Keratinocyte (primary cell): ENCODE results near the gene MTUS2. TPM values are rescaled to one million over a fixed set of nuclear protein-coding genes. Genes with fewer than 3 reads are reported as not detected.

ENCODE experiments used
- DNase-seq: peaks from one replicate; pipeline ENCODE4 v3.0.0-alpha.2; 2011; ENCODE audit warnings: low read depth, missing footprints, low spot score
- FAIRE-seq: peaks from 2 replicates; lab custom pipeline; 2011; peaks lifted over from hg19 to GRCh38; lab: Jason Lieb, UNC
- H2AFZ ChIP-seq: 2 replicates; pipeline ENCODE4 v1.6.0; 2012; ENCODE audit warnings: low read length, control low read depth, inconsistent platforms; ENCODE audit not compliant: control insufficient read depth
- H3K27ac ChIP-seq: 2 replicates; pipeline ENCODE4 v1.5.1; 2011; ENCODE audit warnings: low read length; ENCODE audit not compliant: control insufficient read depth, insufficient read depth
- H3K27me3 ChIP-seq: 3 replicates; pipeline ENCODE4 v1.6.0; 2011; ENCODE audit warnings: low read length; ENCODE audit not compliant: control insufficient read depth, insufficient read depth; ENCODE audit errors: extremely low read depth
- H3K36me3 ChIP-seq, 2 experiments: 2 replicates in 1 of 2; 3 replicates in 1 of 2; pipeline ENCODE4 v1.5.1; 2011; ENCODE audit warnings: low read length in 2 of 2, mild to moderate bottlenecking in 1 of 2; ENCODE audit not compliant: control insufficient read depth in 2 of 2, insufficient read depth in 2 of 2; ENCODE audit errors: extremely low read depth in 1 of 2
- H3K4me1 ChIP-seq: 3 replicates; pipeline ENCODE4 v1.5.1; 2011; ENCODE audit warnings: low read length; ENCODE audit not compliant: control insufficient read depth, insufficient read depth; ENCODE audit errors: extremely low read depth
- H3K4me2 ChIP-seq: 3 replicates; pipeline ENCODE4 v1.6.0; 2011; ENCODE audit warnings: low read depth, low read length; ENCODE audit not compliant: control insufficient read depth, insufficient read depth; ENCODE audit errors: extremely low read depth
- H3K4me3 ChIP-seq, 3 experiments: fragments of 200-600 bp in 1 of 3; sonication (generic) in 1 of 3; 2 replicates in 2 of 3; 3 replicates in 1 of 3; pipeline ENCODE4 v1.5.1; 2011 to 2016; ENCODE audit warnings: low read length in 3 of 3, mild to moderate bottlenecking in 3 of 3, control low read depth in 2 of 3, inconsistent platforms in 1 of 3, low read depth in 1 of 3, mixed read lengths in 1 of 3, mixed run types in 1 of 3, moderate library complexity in 1 of 3; ENCODE audit not compliant: control insufficient read depth in 2 of 3, insufficient read depth in 2 of 3; ENCODE audit errors: extremely low read depth in 1 of 3
- H3K79me2 ChIP-seq: 2 replicates; pipeline ENCODE4 v1.6.0; 2012; ENCODE audit warnings: low read length; ENCODE audit not compliant: control insufficient read depth, insufficient read depth
- H3K9ac ChIP-seq: 3 replicates; pipeline ENCODE4 v1.6.0; 2011; ENCODE audit warnings: low read length; ENCODE audit not compliant: control insufficient read depth, insufficient read depth; ENCODE audit errors: extremely low read depth
- H3K9me1 ChIP-seq: 3 replicates; pipeline ENCODE4 v1.6.0; 2011; ENCODE audit warnings: low read length; ENCODE audit not compliant: control insufficient read depth, insufficient read depth; ENCODE audit errors: extremely low read depth
- H3K9me3 ChIP-seq: 2 replicates; pipeline ENCODE4 v1.5.1; 2012; ENCODE audit warnings: low read depth, low read length; ENCODE audit not compliant: control insufficient read depth
- H4K20me1 ChIP-seq: 3 replicates; pipeline ENCODE4 v1.6.0; 2011; ENCODE audit warnings: low read length; ENCODE audit not compliant: control insufficient read depth, insufficient read depth; ENCODE audit errors: extremely low read depth
- CTCF ChIP-seq, 3 experiments: IDR thresholded peaks in 1 of 3; conservative IDR thresholded peaks in 1 of 3; optimal IDR thresholded peaks in 1 of 3; 2 replicates in 2 of 3; 3 replicates in 1 of 3; pipeline versions ENCODE3 to v1.5.1; 2011; ENCODE audit warnings: low read length in 3 of 3, mild to moderate bottlenecking in 3 of 3, moderate library complexity in 2 of 3, control low read depth in 1 of 3, inconsistent platforms in 1 of 3; ENCODE audit not compliant: insufficient read depth in 2 of 3; ENCODE audit errors: extremely low read depth in 1 of 3
- EZH2 ChIP-seq: IDR thresholded peaks from one replicate; pipeline ENCODE4 v1.6.1; 2012; ENCODE audit warnings: inconsistent platforms, mild to moderate bottlenecking, low read length, moderate library complexity
- dilution Hi-C: fragments of 300-500 bp; cut with MboI; formaldehyde crosslinking; loops from one replicate; pipeline ENCODE4 v1.7.0; 2020; ENCODE audit warnings: low sequenced_read_pairs; ENCODE audit not compliant: extremely low pct_ligation_motif_present
- polyA plus RNA-seq, 5 experiments: library from polyadenylated mRNA; depleted of rRNA in 3 of 5; stranded (reverse) in 3 of 5; stranded (forward) in 1 of 5; unstranded in 1 of 5; fragments of >200 nt; gene quantifications; 1 replicate in 1 of 5; 2 replicates in 3 of 5; 3 replicates in 1 of 5; pipeline versions ENCODE4 v1.2.1 to v1.2.3, GENCODE V29; 2011 to 2012; ENCODE audit warnings: missing spikeins in 2 of 5, low read depth in 1 of 5, low replicate concordance in 1 of 5

MTUS2 gene
- polyA plus RNA-seq, 1 donor (not counting 4 experiments of a cell fraction or from before 2014, with no cell fraction given) = 0.17 TPM

- dilution Hi-C loops = no loop called here
- Histone ChIP-seq H3K36me3 (no peaks in the 10 kb centered on the region), H3K4me3 (no peak overlapping the region), H3K27me3 (no peaks in the 10 kb centered on the region), H3K9ac (no peak overlapping the region), H3K4me2 (no peak overlapping the region), H4K20me1 (no peaks in the 10 kb centered on the region), H3K27ac (no peak overlapping the region), H3K9me3 (no peaks in the 10 kb centered on the region), H2AFZ (no peak overlapping the region), H3K79me2 (no peaks in the 10 kb centered on the region), H3K4me1 (no peaks in the 10 kb centered on the region), H3K9me1 (no peaks in the 10 kb centered on the region)
- no peak for DNase-seq
- no peak for FAIRE-seq
- TF ChIP-seq EZH2 = no peak
- TF ChIP-seq CTCF (optimal IDR thresholded peaks at IDR 0.05 in 1 of 3, IDR thresholded peaks at IDR 0.05 in 1 of 3, conservative IDR thresholded peaks at IDR 0.05 in 1 of 3; ENCODE audit: extremely low read depth in 1 of 3, insufficient read depth in 2 of 3, low read length in 3 of 3) = no peak
Measured at GRCh38 chr13:29164116-29164515, 344.0 kb downstream of the MTUS2 start.

GRCh38 chr13:29165216-29165615 is 345.1 kb downstream of the MTUS2 start:
- H2AFZ ChIP-seq = no peak overlapping the region
- H3K9ac ChIP-seq = no peak overlapping the region
- no peaks in the 10 kb centered on the region for H3K9me3 ChIP-seq
- H3K27ac ChIP-seq = no peak overlapping the region
- H3K9me1 ChIP-seq = no peaks in the 10 kb centered on the region
- H3K36me3 ChIP-seq = no peaks in the 10 kb centered on the region
- no peak for TF ChIP-seq CTCF (optimal IDR thresholded peaks at IDR 0.05 in 1 of 3, IDR thresholded peaks at IDR 0.05 in 1 of 3, conservative IDR thresholded peaks at IDR 0.05 in 1 of 3; ENCODE audit: extremely low read depth in 1 of 3, insufficient read depth in 2 of 3, low read length in 3 of 3)
- TF ChIP-seq EZH2 = no peak
- H4K20me1 ChIP-seq = no peaks in the 10 kb centered on the region
- H3K4me1 ChIP-seq = no peaks in the 10 kb centered on the region
- no peak for DNase-seq
- H3K27me3 ChIP-seq = no peaks in the 10 kb centered on the region
- no peaks in the 10 kb centered on the region for H3K79me2 ChIP-seq
- H3K4me2 ChIP-seq = no peak overlapping the region
- no peak overlapping the region for H3K4me3 ChIP-seq
- FAIRE-seq = no peak
- dilution Hi-C loops = no loop called here
